Endometrium (tissue), 2 donors: ENCODE data around the gene TSHZ2.
"Not testable (repeated sequence)": the region's sequence is repeated elsewhere in the genome, so short reads cannot be mapped to it uniquely, and the experiment has no call there.

Experiments used
- FAIRE-seq: peaks from 2 replicates; lab custom pipeline; 2012; peaks lifted over from hg19 to GRCh38; lab: Jason Lieb, UNC
- donor health status: control.
- donor health status: control.

The TSHZ2 gene

GRCh38 chr20:53087037-53087777, 115.0 kb downstream of the TSHZ2 start:
- no peak for FAIRE-seq

GRCh38 chr20:53088786-53089185, 116.6 kb downstream of the TSHZ2 start:
- FAIRE-seq, result no peak

- FAIRE-seq, result not testable (repeated sequence)
These were observed 117.7 kb downstream of the TSHZ2 start for GRCh38 chr20:53089851-53090250.

- no peak for FAIRE-seq
These were observed 119.6 kb downstream of the TSHZ2 start for GRCh38 chr20:53091789-53092188.

- FAIRE-seq, result no peak
These were observed 120.7 kb downstream of the TSHZ2 start for GRCh38 chr20:53092772-53093300.

- no peak for FAIRE-seq
These were observed 125.2 kb downstream of the TSHZ2 start for GRCh38 chr20:53097371-53097770.

GRCh38 chr20:53097791-53098190, 125.6 kb downstream of the TSHZ2 start:
- FAIRE-seq, result no peak

- no peak for FAIRE-seq
These were observed 126.5 kb downstream of the TSHZ2 start for GRCh38 chr20:53098621-53099020.

GRCh38 chr20:53099856-53100255, 127.7 kb downstream of the TSHZ2 start:
- no peak for FAIRE-seq

- FAIRE-seq, result no peak
These were observed 128.3 kb downstream of the TSHZ2 start for GRCh38 chr20:53100476-53100911.

GRCh38 chr20:53101992-53102760, 130.0 kb downstream of the TSHZ2 start:
- FAIRE-seq, result no peak

GRCh38 chr20:53103124-53103523, 131.0 kb downstream of the TSHZ2 start:
- FAIRE-seq, result no peak

GRCh38 chr20:53104884-53105283, 132.7 kb downstream of the TSHZ2 start:
- no peak for FAIRE-seq

- no peak for FAIRE-seq
These were observed 144.6 kb downstream of the TSHZ2 start for GRCh38 chr20:53116733-53117132.

GRCh38 chr20:53122853-53123252, 150.7 kb downstream of the TSHZ2 start:
- no peak for FAIRE-seq

- FAIRE-seq, result no peak
These were observed 152.0 kb downstream of the TSHZ2 start for GRCh38 chr20:53124075-53124551.

GRCh38 chr20:53124803-53125202, 152.6 kb downstream of the TSHZ2 start:
- no peak for FAIRE-seq

- FAIRE-seq, result no peak
These were observed 154.0 kb downstream of the TSHZ2 start for GRCh38 chr20:53126185-53126584.

- FAIRE-seq, result no peak
These were observed 154.9 kb downstream of the TSHZ2 start for GRCh38 chr20:53127027-53127426.

GRCh38 chr20:53128004-53128403, 155.8 kb downstream of the TSHZ2 start:
- FAIRE-seq, result no peak

- FAIRE-seq, result no peak
These were observed 157.4 kb downstream of the TSHZ2 start for GRCh38 chr20:53129563-53129962.

- FAIRE-seq, result no peak
These were observed 158.6 kb downstream of the TSHZ2 start for GRCh38 chr20:53130795-53131194.

GRCh38 chr20:53133125-53133524, 161.0 kb downstream of the TSHZ2 start:
- FAIRE-seq, result no peak
